Stimulated activated naive CD4-positive, alpha-beta T cell treated with Interleukin-2 at 50 U/mL for 16 hours (primary cell): ENCODE data around the gene OXCT2.
A peak's percentile ranks its signal among the peaks of the same experiment; 100 is the strongest.
"Not testable (repeated sequence)": the region's sequence is repeated elsewhere in the genome, so short reads cannot be mapped to it uniquely, and the experiment has no call there.

ENCODE experiments used
- DNase-seq: peaks from one replicate; lab custom pipeline; 2025; lab: John Stamatoyannopoulos, UW

The OXCT2 gene

GRCh38 chr1:39771022-39771532, at the start of gene OXCT2:
Gene OXCT2, minus strand, starts transcription at chr1:39771348. Its CDS starts 93 bp downstream, at chr1:39771255.
- not testable (repeated sequence) for DNase-seq

- no peak for DNase-seq
Measured at GRCh38 chr1:39819091-39819812, 48.1 kb upstream of the OXCT2 start.

GRCh38 chr1:39818482-39818881, 47.3 kb upstream of the OXCT2 start:
- no peak for DNase-seq

GRCh38 chr1:39817091-39817932, 46.2 kb upstream of the OXCT2 start:
- DNase-seq, result peak; percentile 73

- DNase-seq, result peak; percentile 54
Measured at GRCh38 chr1:39816415-39817090, 45.4 kb upstream of the OXCT2 start.

- no peak for DNase-seq
Measured at GRCh38 chr1:39812913-39813312, 41.8 kb upstream of the OXCT2 start.

GRCh38 chr1:39808784-39809517, 37.8 kb upstream of the OXCT2 start:
- no peak for DNase-seq

GRCh38 chr1:39805385-39805784, 34.2 kb upstream of the OXCT2 start:
- DNase-seq, result no peak

GRCh38 chr1:39802496-39803260, 31.5 kb upstream of the OXCT2 start:
- DNase-seq, result no peak

- no peak for DNase-seq
Measured at GRCh38 chr1:39800471-39800835, 29.3 kb upstream of the OXCT2 start.

- peak; percentile 59 for DNase-seq
Measured at GRCh38 chr1:39799770-39800470, 28.8 kb upstream of the OXCT2 start.

GRCh38 chr1:39798859-39799769, 28.0 kb upstream of the OXCT2 start:
- DNase-seq, result peak; percentile 92

- no peak for DNase-seq
Measured at GRCh38 chr1:39795651-39796050, 24.5 kb upstream of the OXCT2 start.

GRCh38 chr1:39791838-39792237, 20.7 kb upstream of the OXCT2 start:
- DNase-seq, result no peak

- DNase-seq, result no peak
Measured at GRCh38 chr1:39789571-39790110, 18.5 kb upstream of the OXCT2 start.

GRCh38 chr1:39788758-39789570, 17.8 kb upstream of the OXCT2 start, which contains the start of gene BMP8B:
Gene BMP8B, minus strand, starts transcription at chr1:39788865. Its CDS starts 380 bp downstream, at chr1:39788485.
- peak; percentile 49 for DNase-seq

- no peak for DNase-seq
Measured at GRCh38 chr1:39788426-39788757, 17.2 kb upstream of the OXCT2 start.

- DNase-seq, result not testable (repeated sequence)
Measured at GRCh38 chr1:39787964-39788363, 16.8 kb upstream of the OXCT2 start.
